GM19193 (cell line): ENCODE data around the gene RAPGEF4.

Source experiments
- POLR2A ChIP-seq: IDR thresholded peaks from 4 replicates; pipeline ENCODE4 v1.6.1; 2011; ENCODE audit not compliant: insufficient read depth, insufficient read length; ENCODE audit errors: extremely low read depth

Gene RAPGEF4

DNA sequence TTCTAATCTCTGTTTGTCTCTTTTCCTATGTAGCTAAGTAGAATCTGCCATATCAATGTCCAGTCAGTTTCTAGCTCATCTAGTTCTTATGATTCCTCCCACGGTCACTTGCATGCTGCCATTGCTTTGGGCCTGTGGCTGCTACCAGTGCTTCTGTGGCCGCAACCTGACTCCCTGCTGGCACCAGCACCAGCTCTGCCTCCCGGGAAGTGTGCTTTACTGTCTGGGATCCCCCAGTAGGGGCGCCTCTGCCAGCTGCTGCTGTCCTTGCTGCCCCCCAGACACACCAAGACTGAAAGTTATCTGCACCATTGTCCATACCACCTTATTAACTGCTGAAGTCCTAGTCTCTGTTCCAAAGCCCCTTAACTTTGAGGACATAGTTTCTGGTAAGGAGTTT, 56.3 kb downstream of the RAPGEF4 start:
- TF ChIP-seq POLR2A, result no peak

DNA sequence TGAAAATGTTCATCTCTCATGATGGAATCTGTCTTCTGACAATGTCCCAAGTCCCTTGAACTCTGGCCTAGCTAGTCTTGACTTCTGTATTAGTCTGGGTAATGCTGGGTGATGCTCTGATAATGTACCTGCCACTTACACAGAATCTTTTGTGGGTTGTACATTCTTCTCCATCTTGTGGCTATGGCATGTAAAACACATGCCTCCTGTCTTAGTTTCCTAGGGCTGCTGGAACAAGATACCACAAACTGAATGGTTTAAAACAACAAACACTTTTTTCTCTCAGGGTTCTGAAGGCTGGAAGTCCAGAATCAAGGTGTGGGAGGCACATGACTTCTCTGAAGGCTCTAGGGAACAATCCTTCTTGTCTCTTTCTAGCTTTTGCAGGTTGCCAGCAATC, 57.1 kb downstream of the RAPGEF4 start:
- TF ChIP-seq POLR2A, result no peak

DNA sequence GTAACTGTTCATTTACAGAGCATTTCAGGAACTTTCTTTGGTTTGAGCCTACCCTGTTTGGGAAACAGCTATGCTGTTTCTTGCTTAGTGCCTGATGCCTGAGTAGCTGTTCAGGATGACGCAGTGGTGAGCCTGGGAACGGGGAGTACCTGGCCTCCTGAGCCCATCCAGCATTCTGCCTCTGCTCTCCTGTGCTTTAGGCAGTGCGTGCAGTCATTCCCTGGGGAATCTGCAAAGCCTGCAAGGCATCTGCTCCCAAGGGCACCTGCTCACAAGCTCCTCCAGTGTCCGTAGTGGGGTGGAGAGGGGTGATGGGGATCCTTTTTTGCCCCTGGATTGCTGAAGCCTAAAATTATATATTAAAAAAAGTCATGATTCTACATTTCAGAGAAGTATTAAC, 68.8 kb downstream of the RAPGEF4 start:
- no peak for TF ChIP-seq POLR2A

DNA sequence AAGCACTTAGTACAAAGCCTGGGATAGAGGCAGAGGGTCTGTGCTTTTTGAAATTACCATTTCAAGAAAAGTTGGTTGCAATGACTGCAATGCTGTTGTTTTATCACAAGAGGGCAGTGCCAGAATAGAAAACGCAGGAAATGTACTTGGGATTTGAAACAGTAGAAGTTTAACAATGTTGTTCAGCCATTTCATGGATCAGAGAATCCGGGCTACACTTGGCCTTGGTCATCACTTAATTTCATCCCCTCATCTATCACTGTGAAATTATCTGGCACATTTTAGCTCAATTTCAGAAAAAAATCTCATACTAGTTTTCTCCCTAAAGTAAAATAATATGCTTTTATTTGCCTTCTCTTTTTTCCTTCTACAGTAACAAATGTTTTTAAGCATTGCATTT, 70.8 kb downstream of the RAPGEF4 start:
- no peak for TF ChIP-seq POLR2A

DNA sequence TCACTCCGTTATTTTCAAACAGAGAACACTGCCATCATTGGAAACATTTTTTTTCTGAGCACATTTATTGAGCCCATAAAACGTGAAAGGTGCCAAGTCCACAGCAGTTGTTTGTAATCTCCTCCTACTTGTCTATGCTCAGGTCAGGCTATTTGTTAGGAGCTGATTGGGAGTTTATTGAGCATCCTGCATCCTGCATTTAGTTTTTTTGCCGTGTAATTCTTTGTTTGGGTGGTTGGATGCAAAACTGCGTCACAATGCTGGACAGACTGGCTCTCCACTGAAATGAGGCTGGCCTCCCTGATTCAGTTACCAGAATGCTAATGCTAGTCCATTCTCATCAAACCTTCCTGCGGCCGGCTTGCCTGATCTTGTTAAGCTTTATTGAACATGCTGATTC, 71.4 kb downstream of the RAPGEF4 start:
- TF ChIP-seq POLR2A, result no peak

DNA sequence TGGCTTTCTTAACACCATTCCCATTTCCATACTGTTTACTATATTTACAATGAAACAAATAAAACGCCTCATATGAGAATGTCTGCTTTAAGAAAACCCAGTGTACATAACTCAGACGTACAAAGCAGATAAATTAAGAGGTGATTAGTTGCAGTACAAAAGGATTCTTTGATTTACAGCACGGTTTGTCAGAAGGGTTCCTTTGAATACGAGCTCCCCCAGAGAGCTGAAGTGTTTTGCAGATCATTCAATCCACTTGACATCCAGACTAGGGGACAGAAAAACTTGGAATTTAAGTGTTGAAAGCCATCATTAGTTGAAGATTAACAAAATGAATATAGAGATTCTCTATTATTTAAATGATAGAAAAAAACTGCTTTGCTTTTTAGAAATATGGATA, 72.5 kb downstream of the RAPGEF4 start:
- TF ChIP-seq POLR2A, result no peak

DNA sequence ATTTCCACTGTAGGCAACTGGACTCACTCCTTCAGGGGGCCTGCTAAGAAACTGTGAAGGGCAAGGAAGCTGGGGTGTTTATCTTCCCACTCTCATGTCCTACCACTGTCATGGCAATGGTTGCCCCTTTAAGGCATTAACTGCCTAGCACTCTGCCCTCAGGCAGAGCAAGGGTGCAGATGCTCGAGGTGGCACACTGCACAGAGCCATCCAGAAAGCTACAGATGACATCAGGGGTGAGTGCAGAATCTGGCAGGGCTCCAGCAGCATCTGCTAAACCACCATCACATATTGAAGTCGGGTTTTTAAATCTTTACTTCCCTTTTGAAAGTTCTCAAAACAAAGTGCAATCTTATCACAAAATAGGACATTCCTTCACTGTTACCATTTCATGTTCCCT, 75.4 kb downstream of the RAPGEF4 start:
- TF ChIP-seq POLR2A, result no peak

DNA sequence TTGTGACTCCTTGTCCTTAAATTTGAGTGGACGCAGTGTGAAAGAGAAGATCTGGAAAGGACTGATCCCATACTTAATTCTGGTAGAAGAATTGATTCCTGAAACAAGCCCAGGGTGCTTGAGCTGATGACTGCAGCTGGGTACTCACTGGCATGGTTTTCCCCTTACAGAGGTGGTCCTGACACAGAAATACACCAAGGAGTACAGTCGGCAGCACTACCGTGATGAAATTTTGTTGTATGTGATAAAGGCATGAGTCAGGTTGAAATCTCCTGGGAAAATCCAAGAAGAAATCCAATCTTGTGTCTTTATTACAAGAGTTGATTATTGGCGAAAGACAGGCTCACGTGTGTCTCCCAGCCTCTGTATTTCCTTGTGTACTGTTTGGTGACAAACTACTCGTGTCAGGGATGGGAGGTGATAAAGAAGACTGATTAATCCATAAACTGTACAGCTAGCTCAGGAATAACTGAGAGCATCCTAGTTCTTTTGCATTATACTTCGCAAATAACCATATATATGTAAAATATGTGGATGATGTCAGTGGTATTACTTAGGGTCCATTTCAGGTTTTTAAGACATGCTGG, 76.6 kb downstream of the RAPGEF4 start:
- TF ChIP-seq POLR2A, result no peak

DNA sequence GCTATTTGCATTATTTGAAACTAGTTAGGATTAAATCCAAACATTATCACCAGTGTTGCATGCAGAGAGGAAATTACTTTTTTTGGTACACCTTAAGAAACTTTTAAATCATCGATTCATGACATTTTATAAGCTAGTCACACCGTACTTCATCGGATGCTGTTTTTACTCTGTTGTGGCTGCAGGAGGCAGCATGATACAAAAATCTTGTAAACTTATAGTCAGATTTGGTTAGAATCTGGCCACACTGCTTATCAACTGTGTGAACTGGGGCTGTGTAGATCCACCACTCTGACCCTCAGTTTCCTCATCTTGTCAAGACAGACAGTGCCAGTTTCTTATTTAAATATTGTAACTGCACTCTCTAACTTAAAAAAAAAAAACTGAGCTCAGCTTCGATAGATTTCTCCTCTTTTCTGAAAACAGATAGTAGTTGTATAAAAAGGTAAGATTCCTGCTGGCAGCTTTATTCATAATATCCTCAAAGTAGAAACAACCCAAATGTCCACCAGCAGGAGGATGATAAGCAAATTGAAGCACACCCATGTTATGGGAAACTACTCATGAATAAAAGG, 77.8 kb downstream of the RAPGEF4 start:
- no peak for TF ChIP-seq POLR2A

DNA sequence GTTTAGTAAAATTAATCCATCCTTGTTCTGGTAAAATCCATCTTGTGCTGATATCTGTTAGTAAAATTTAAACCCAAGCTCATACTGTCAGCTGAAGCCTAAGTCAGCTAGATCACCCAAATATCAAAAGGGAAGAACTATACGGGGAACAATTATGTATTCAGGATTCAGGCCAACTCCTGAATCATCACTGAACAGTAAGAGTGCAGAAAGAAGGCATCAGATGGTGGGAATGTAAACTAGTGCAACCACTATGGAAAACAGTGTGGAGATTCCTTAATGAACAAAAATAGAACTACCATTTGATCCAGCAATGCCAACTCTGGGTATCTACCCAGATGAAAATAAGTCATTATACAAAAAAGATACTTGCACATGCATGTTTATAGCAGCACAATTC, 81.8 kb downstream of the RAPGEF4 start:
- no peak for TF ChIP-seq POLR2A

DNA sequence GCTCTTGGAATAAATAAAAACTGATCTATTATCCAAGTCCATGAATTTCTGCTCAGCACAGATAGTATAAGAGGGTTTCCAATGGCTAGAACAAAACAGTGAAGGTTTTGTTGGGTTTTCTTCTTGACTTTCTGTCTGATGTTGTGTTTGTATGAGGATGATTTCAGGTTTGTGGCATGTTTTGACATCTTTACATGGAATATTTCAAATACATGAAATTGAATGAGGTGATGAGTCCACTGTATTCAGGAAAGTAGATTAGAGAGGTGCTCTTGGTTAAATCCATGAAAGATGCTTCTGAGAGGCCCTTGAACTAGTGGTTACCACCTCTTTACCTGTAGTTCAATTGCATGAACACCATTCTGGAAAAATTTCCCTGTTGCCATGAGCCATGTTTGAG, 84.3 kb downstream of the RAPGEF4 start:
- no peak for TF ChIP-seq POLR2A

DNA sequence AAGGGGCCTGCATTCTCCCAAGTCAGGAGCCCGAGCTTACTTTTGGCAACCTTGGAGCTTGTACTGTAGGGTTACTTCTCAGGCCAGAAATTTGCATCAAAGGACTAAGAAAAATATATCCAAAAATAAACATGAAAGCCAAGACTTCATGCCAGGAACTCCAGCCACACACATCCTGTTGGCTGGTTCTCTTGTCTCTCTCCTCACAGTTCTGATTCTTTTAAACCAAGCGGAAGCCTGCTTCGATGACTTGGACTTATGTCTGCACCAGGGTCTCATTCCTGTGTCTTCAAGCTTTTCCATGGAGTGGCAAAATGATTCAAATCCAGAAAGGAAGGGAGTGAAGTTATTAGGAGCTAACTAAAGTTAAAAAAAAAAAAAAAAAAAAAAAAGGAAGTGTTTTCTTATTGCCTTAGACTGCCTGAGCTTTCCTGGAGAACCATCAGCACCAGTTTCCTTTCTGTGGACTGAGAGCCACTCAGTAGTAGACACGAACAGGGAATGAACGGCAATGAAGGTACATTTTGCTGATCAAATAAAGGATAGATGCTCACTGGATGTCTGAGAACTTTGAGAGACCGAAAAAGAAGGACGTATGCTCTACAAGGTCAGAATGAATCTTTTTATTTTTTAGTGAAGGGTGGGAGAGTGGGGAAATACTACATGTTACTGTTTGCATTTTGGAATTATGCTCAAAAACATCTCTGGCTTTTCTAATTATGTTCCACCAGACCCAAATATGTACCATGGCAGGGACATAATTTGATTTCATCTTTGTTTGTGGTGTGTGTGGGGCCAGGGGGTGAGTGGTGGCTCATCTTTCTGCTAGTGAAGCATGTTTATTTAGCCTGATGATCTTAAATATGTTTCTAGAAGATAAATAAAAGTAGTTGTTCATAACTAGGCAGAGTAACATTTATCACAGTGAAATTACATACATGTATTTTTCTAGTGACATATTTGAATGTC, 86.0 kb downstream of the RAPGEF4 start:
- no peak for TF ChIP-seq POLR2A

DNA sequence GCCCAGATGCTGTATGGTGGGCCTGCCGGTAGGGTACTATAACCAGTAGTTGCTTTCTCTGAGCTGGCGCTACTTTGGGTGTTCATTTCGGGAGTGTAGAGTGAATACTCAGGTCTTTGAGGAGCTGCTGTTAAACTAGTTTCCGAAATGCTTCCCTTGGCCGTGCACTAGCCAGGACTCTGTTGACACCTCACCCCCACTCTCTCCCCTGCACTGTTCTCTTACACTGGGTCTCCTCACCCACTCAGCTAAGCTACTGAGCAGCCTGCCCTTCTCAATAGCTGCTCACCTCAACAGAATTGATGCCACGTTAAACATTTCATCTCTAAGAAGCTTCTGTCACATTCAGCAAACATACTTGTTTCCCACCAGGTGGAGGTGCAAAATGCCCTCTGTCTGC, 86.9 kb downstream of the RAPGEF4 start:
- TF ChIP-seq POLR2A, result no peak

DNA sequence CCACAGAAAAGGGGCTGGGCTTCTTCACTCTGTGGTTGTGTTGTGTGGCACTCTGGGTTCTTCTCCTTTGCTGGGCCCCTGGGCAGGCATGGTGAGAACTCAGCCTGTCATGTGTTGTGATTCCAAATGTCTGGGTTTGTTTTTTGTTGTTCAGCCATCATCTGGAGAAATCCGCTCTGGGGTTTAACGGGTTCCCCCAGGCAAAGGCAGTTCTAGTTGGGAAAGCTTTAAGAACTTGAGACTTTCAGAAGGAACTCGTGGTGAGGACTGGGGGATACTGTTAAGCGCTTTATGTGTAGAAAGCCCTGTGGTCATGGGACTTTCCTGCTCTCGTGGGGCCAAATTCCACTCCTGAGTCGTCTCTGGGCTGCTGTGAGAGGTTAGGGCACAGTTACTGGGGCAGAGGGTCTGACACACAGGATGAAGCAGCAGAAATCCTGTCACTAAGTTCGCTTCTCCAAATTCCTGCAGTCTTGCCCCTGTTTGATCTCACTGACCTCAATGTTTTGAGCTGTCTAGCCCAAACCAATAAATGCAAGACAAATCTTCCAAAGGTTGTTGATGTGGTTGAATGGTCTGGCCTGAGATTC, 87.7 kb downstream of the RAPGEF4 start:
- no peak for TF ChIP-seq POLR2A

DNA sequence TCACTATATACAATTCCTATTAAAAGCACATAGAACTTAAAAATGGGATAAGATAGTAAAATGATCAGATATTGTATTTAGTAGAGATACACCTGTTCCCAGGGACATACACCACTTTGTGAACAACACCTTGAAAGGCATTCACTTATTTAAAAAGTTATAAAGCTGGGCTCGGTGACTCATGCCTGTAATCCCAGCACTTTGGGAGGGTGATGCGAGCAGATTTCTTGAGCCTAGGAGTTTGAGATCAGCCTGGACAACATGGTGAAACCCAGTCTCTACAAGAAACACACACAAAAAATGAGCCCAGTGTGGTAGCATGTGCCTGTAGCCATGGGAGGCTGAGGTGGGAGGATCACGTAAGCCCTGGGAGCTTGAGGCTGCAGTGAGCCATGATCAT, 90.9 kb downstream of the RAPGEF4 start:
- TF ChIP-seq POLR2A, result no peak

DNA sequence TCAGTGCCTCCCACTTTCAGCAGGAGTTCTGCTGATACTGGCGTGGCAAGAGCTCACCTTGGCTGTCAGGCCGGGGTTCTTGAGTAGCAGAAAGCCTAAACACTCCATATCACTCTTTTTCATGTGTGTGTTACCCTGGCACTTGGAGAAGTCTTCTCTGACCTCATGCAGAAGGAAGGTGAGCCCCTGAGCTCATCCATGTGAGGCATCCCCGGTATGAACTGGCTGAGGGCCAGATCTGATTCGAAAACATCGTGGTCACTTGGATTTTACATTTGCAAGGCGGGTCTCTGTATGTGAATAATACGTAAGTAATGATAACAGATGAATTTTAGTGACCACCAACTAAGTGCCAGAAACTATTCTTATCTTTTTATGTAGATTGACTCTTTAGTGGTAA, 93.6 kb downstream of the RAPGEF4 start:
- TF ChIP-seq POLR2A, result no peak

DNA sequence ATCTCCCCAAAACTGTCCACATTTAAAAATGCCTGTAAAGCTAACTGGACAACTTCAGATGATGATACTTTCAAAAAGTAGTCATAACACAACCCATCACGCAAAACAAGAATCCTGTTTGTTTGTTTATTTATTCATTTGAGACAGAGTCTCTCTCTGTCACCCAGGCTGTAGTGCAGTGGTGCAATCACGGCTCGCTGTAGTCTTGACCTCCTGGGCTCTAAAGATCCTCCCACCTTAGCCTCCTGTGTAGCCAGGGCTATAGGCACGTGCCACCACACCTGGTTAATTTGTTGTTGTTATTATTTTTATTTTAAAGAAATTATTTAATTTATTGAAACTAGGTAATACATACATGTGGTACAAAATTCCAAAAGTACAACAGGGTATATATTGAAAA, 94.8 kb downstream of the RAPGEF4 start:
- no peak for TF ChIP-seq POLR2A

DNA sequence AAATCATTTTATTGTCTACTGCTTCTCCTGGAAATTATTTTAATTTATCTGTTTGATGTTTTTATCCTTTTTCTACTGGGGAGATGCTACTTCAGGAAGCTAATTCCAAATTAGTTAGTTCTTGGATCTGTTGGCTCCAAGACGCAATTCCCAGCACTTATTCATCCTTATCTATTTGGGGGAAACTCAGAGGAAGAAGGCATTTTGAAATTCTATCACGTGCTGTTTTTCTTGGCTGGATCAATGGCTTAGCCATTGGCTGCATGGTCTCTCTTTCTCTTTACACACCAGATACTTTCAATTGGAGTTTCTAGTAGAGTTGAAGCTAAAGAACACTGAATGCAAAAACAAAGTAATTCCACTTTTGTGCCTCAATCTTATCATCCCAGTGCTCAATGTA, 98.3 kb downstream of the RAPGEF4 start:
- TF ChIP-seq POLR2A, result no peak
